Smooth muscle cell (in vitro differentiated cells): ENCODE data around the gene MID1. TPM values are rescaled to one million over a fixed set of nuclear protein-coding genes. Genes with fewer than 3 reads are reported as not detected.

Experiments
- DNase-seq: peaks from one replicate; lab custom pipeline; 2025; ENCODE audit not compliant: unreplicated experiment; lab: John Stamatoyannopoulos, UW
- H2AFZ ChIP-seq: fragments of 200-600 bp; sonication (generic); 2 replicates; pipeline ENCODE4 v1.6.0; 2016; ENCODE audit warnings: antibody characterized with exemption, low read depth, mild to moderate bottlenecking
- H3F3A ChIP-seq: fragments of 200-600 bp; sonication (generic); 2 replicates; pipeline ENCODE4 v1.6.0; 2017; ENCODE audit warnings: antibody characterized with exemption, low read depth
- H3K27ac ChIP-seq: fragments of 200-600 bp; sonication (generic); 2 replicates; pipeline ENCODE4 v1.5.1; 2016; ENCODE audit warnings: low read depth, mild to moderate bottlenecking
- H3K27me3 ChIP-seq: fragments of 200-600 bp; sonication (generic); 2 replicates; pipeline ENCODE4 v1.6.1; 2016; ENCODE audit warnings: low read depth, mild to moderate bottlenecking
- H3K36me3 ChIP-seq: fragments of 200-600 bp; sonication (generic); 2 replicates; pipeline ENCODE4 v1.5.1; 2016; ENCODE audit warnings: low read depth
- H3K4me1 ChIP-seq: fragments of 200-600 bp; sonication (generic); 2 replicates; pipeline ENCODE4 v1.5.1; 2016; ENCODE audit warnings: low read depth
- H3K4me2 ChIP-seq: fragments of 200-600 bp; sonication (generic); 2 replicates; pipeline ENCODE4 v1.6.0; 2016; ENCODE audit warnings: mild to moderate bottlenecking
- H3K4me3 ChIP-seq: fragments of 200-600 bp; sonication (generic); 2 replicates; pipeline ENCODE4 v1.5.1; 2016; ENCODE audit warnings: mild to moderate bottlenecking
- H3K79me2 ChIP-seq: fragments of 200-600 bp; sonication (generic); 2 replicates; pipeline ENCODE4 v1.6.0; 2016; ENCODE audit warnings: low read depth, mild to moderate bottlenecking
- H3K9ac ChIP-seq: fragments of 200-600 bp; sonication (generic); 2 replicates; pipeline ENCODE4 v1.6.0; 2016; ENCODE audit warnings: low read depth
- H3K9me3 ChIP-seq: fragments of 200-600 bp; sonication (generic); replicated peaks from 2 replicates; pipeline ENCODE4 v1.5.1; 2016; ENCODE audit warnings: low read depth
- H4K20me1 ChIP-seq: fragments of 200-600 bp; sonication (generic); 2 replicates; pipeline ENCODE4 v1.6.0; 2016; ENCODE audit warnings: low read depth
- CTCF ChIP-seq: fragments of 200-600 bp; sonication (generic); IDR thresholded peaks from 2 replicates; pipeline ENCODE4 v1.5.1; 2017; ENCODE audit warnings: borderline replicate concordance, mild to moderate bottlenecking, antibody characterized with exemption; ENCODE audit not compliant: insufficient read depth, poor library complexity, severe bottlenecking
- WGBS: methylation state at CpG from one replicate; pipeline ENCODE4 v1.1.7; 2016; ENCODE audit warnings: low lambda C conversion rate; 5-methylcytosine and 5-hydroxymethylcytosine counted together
- polyA plus RNA-seq: library from polyadenylated mRNA; unstranded; fragments of >200 nt; fragmentation: Nextera tagmentation; extraction: Ambion mirVana; gene quantifications from 2 replicates; pipeline ENCODE4 v1.2.1, GENCODE V29; 2016
- total RNA-seq: library from RNA; depleted of rRNA; stranded (reverse); fragments of >200 nt; gene quantifications from 2 replicates; pipeline ENCODE4 v1.2.3, GENCODE V29; 2014

Gene MID1
- total RNA-seq = 41.1 and 45.2 TPM in 2 replicates
- polyA plus RNA-seq = 22.6 and 46.6 TPM in 2 replicates

GRCh38 chrX:10620121-10620699 lies at the start of gene MID1:
Gene MID1 (minus strand): TSS chrX:10620585. CDS start chrX:10567547, 53,038 bp downstream.
- no peaks in the 10 kb centered on the region for H3K36me3 ChIP-seq
- peak within 1 kb of the TSS; percentile 51 for H2AFZ ChIP-seq
- DNase-seq = peak; percentile 18
- no peaks in the 10 kb centered on the region for H3F3A ChIP-seq
- no peaks in the 10 kb centered on the region for H3K9me3 ChIP-seq
- peaks cover 29% of the 10 kb centered on the region for H3K4me1 ChIP-seq
- H4K20me1 ChIP-seq = no peaks in the 10 kb centered on the region
- H3K79me2 ChIP-seq = no peaks in the 10 kb centered on the region
- H3K4me3 ChIP-seq = peak within 1 kb of the TSS; percentile 60
- 43% methylated on average over 40 of the region's 46 CpGs for WGBS
- H3K4me2 ChIP-seq = peak within 1 kb of the TSS; percentile 87
- no peaks in the 10 kb centered on the region for H3K27me3 ChIP-seq
- H3K9ac ChIP-seq = peak within 1 kb of the TSS; percentile 79
- TF ChIP-seq CTCF = no peak
- H3K27ac ChIP-seq = peak within 1 kb of the TSS; percentile 94

GRCh38 chrX:10667143-10667542 lies 46.8 kb upstream of the MID1 start:
- Histone ChIP-seq H3F3A (no peaks in the 10 kb centered on the region), H3K36me3 (no peaks in the 10 kb centered on the region), H3K27ac (no peak overlapping the region), H3K4me2 (no peak overlapping the region), H3K79me2 (no peaks in the 10 kb centered on the region), H4K20me1 (no peaks in the 10 kb centered on the region), H3K4me1 (no peaks in the 10 kb centered on the region), H3K27me3 (no peaks in the 10 kb centered on the region), H3K4me3 (no peak overlapping the region), H3K9me3 (no peaks in the 10 kb centered on the region), H3K9ac (no peak overlapping the region), H2AFZ (no peak overlapping the region)
- DNase-seq = no peak
- WGBS = 81% methylated on average over 1 of the region's 1 CpG
- no peak for TF ChIP-seq CTCF

GRCh38 chrX:10666102-10666501 lies 45.7 kb upstream of the MID1 start:
- Histone ChIP-seq H3K27ac (no peak overlapping the region), H3K4me1 (no peaks in the 10 kb centered on the region), H2AFZ (no peak overlapping the region), H3K79me2 (no peaks in the 10 kb centered on the region), H3K4me2 (no peak overlapping the region), H4K20me1 (no peaks in the 10 kb centered on the region), H3F3A (no peaks in the 10 kb centered on the region), H3K9me3 (no peaks in the 10 kb centered on the region), H3K9ac (no peak overlapping the region), H3K36me3 (no peaks in the 10 kb centered on the region), H3K27me3 (no peaks in the 10 kb centered on the region), H3K4me3 (no peak overlapping the region)
- no peak for TF ChIP-seq CTCF
- no peak for DNase-seq
- 80% methylated on average over 1 of the region's 1 CpG for WGBS

GRCh38 chrX:10665681-10666080 lies 45.3 kb upstream of the MID1 start:
- 84% methylated on average over 7 of the region's 7 CpGs for WGBS

More at GRCh38 chrX:10665681-10666080, 45.3 kb upstream of the MID1 start:
- Histone ChIP-seq H3K4me3 (no peak overlapping the region), H3F3A (no peaks in the 10 kb centered on the region), H3K27me3 (no peaks in the 10 kb centered on the region), H3K4me2 (no peak overlapping the region), H2AFZ (no peak overlapping the region), H3K9ac (no peak overlapping the region), H3K27ac (no peak overlapping the region), H3K4me1 (no peaks in the 10 kb centered on the region), H3K79me2 (no peaks in the 10 kb centered on the region), H3K9me3 (no peaks in the 10 kb centered on the region), H4K20me1 (no peaks in the 10 kb centered on the region), H3K36me3 (no peaks in the 10 kb centered on the region)
- TF ChIP-seq CTCF = no peak
- no peak for DNase-seq
